ENCODE results near the gene CLCNKA.
"Not testable (repeated sequence)": the region's sequence is repeated elsewhere in the genome, so short reads cannot be mapped to it uniquely, and the experiment has no call there.

DNA sequence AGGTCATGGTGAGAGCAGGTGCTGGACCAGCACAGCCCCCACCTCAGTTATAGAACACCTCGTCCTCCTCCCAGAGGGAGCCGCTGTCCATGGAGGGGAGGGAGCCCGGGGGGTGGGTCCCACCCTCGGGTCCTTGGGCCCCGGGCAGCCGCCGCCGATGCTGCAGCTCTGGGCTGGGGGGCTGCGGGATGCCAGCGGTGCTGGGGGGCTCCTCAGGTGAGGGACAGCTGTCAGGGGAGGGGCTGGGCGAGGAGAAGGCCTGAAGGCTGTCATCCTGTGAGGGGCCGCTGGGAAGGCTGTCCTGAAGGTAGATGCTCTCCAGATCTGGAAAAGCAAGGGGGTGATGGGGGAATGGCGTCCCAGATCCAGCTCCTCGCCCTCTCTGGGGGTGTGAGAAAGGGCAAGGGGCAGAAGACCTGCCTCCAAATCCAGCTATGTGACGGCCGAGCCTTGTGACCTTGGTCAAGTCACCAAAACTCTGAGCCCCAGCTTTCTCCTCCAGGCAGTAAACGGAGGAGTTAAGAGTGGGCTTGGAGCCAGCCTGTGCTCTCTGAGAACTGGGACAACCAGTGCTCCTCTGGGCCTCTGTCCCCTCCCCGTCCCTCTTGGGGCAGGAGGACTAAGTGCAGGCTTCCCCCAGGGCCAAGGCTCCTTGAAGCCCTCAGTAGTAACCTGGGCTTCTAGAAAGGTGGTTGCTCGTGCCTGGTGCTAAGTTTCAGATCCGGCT is 36.7 kb downstream of the CLCNKA start:
- TF ChIP-seq, protein P1, sequence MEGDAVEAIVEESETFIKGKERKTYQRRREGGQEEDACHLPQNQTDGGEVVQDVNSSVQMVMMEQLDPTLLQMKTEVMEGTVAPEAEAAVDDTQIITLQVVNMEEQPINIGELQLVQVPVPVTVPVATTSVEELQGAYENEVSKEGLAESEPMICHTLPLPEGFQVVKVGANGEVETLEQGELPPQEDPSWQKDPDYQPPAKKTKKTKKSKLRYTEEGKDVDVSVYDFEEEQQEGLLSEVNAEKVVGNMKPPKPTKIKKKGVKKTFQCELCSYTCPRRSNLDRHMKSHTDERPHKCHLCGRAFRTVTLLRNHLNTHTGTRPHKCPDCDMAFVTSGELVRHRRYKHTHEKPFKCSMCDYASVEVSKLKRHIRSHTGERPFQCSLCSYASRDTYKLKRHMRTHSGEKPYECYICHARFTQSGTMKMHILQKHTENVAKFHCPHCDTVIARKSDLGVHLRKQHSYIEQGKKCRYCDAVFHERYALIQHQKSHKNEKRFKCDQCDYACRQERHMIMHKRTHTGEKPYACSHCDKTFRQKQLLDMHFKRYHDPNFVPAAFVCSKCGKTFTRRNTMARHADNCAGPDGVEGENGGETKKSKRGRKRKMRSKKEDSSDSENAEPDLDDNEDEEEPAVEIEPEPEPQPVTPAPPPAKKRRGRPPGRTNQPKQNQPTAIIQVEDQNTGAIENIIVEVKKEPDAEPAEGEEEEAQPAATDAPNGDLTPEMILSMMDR (IDR thresholded peaks at IDR 0.05; ENCODE audit: low read depth, low read length): not testable (repeated sequence)
- TF ChIP-seq EZH2phosphoT487 (IDR thresholded peaks at IDR 0.05; ENCODE audit: low read depth): not testable (repeated sequence)

All from OCI-LY3 (cell line).